PC-9 (cell line): ENCODE results near the gene MIB2. TPM values are rescaled to one million over a fixed set of nuclear protein-coding genes. Genes with fewer than 3 reads are reported as not detected.

Source experiments
- BruUV-seq: library from RNA; stranded (reverse); fragments of 400-500 nt; replicated peaks from 2 replicates; lab custom pipeline; 2021; lab: Mats Ljungman, UMichigan
- CTCF ChIA-PET: fragments of 300-600 bp; sonication (Branson Sonifier 250); formaldehyde crosslinking; loops from one replicate; lab custom pipeline; 2022; ENCODE audit warnings: antibody characterized with exemption; lab: Charles Lee
- POLR2A ChIA-PET: fragments of 300-600 bp; sonication (Branson Sonifier 250); formaldehyde crosslinking; loops from one replicate; lab custom pipeline; 2022; ENCODE audit warnings: antibody characterized with exemption; ENCODE audit not compliant: unreplicated experiment; lab: Charles Lee
- DNase-seq, 2 experiments: peaks; one replicate each; pipeline versions ENCODE4 v3.0.0 to v3.0.0-alpha.2; 2015 to 2022; ENCODE audit warnings: mixed read lengths in 1 of 2
- H2AFZ ChIP-seq: fragments of 200-600 bp; sonication (generic); 2 replicates; pipeline ENCODE4 v1.8.1; 2017; ENCODE audit warnings: antibody characterized with exemption
- H3F3A ChIP-seq: fragments of 200-600 bp; sonication (generic); 2 replicates; pipeline ENCODE4 v1.8.1; 2017; ENCODE audit warnings: antibody characterized with exemption, mild to moderate bottlenecking, low read depth; ENCODE audit not compliant: insufficient read depth
- H3K27ac ChIP-seq: fragments of 200-600 bp; sonication (generic); 2 replicates; pipeline ENCODE4 v1.6.1; 2016; ENCODE audit warnings: mixed run types
- H3K27me3 ChIP-seq: fragments of 200-600 bp; sonication (generic); 2 replicates; pipeline ENCODE4 v1.6.1; 2016; ENCODE audit warnings: low read depth, mixed run types; ENCODE audit not compliant: insufficient read depth
- H3K36me3 ChIP-seq: fragments of 200-600 bp; sonication (generic); 2 replicates; pipeline ENCODE4 v1.6.1; 2016; ENCODE audit warnings: low read depth, mixed run types
- H3K4me1 ChIP-seq: fragments of 200-600 bp; sonication (generic); replicated peaks from 2 replicates; pipeline ENCODE4 v1.6.1; 2016; ENCODE audit warnings: mixed run types; ENCODE audit not compliant: insufficient read depth
- H3K4me2 ChIP-seq: fragments of 200-600 bp; sonication (generic); 2 replicates; pipeline ENCODE4 v1.6.1; 2017; ENCODE audit warnings: mixed run types
- H3K4me3 ChIP-seq: fragments of 200-600 bp; sonication (generic); 2 replicates; pipeline ENCODE4 v1.6.1; 2016; ENCODE audit warnings: mixed run types
- H3K79me2 ChIP-seq: fragments of 200-600 bp; sonication (generic); 2 replicates; pipeline ENCODE4 v1.6.1; 2017; ENCODE audit warnings: low read depth, mixed run types
- H3K9me2 ChIP-seq: fragments of 200-600 bp; sonication (generic); 2 replicates; pipeline ENCODE4 v1.8.1; 2017; ENCODE audit warnings: mild to moderate bottlenecking; ENCODE audit not compliant: insufficient read depth
- H3K9me3 ChIP-seq: fragments of 200-600 bp; sonication (generic); 2 replicates; pipeline ENCODE4 v1.8.1; 2016; ENCODE audit warnings: low read depth; ENCODE audit not compliant: insufficient read depth
- H4K20me1 ChIP-seq: fragments of 200-600 bp; sonication (generic); 2 replicates; pipeline ENCODE4 v1.8.1; 2017; ENCODE audit not compliant: insufficient read depth
- CTCF ChIP-seq: fragments of 200-600 bp; sonication (generic); conservative IDR thresholded peaks from 2 replicates; pipeline ENCODE4 v1.6.1; 2017; ENCODE audit warnings: mixed run types, antibody characterized with exemption, mild to moderate bottlenecking, moderate library complexity
- EZH2 ChIP-seq: fragments of 200-600 bp; sonication (generic); IDR thresholded peaks from 2 replicates; pipeline ENCODE4 v1.8.0; 2017; ENCODE audit warnings: antibody characterized with exemption, low read depth
- intact Hi-C: fragments of 100-400 bp; cut with micrococcal nuclease; formaldehyde crosslinking; loops from one replicate; pipeline ENCODE4 v1.10.0; 2022; ENCODE audit not compliant: unreplicated experiment
- total RNA-seq: library from RNA; stranded (reverse); gene quantifications from 2 replicates; pipeline ENCODE4 v1.2.3, GENCODE V29; 2021

Gene MIB2
- total RNA-seq, 1 experiment from 2014 or later = 75.0 TPM

- BruUV-seq = no TSS peak
- POLR2A ChIA-PET = no interaction called here
- Histone ChIP-seq H4K20me1 (no peaks in the 10 kb centered on the region), H3K4me1 (no peaks in the 10 kb centered on the region), H3K4me2 (no peak overlapping the region), H2AFZ (no peak overlapping the region), H3K27me3 (peaks cover 18% of the 10 kb centered on the region; the same call in 1 of the 2 replicates), H3K9me2 (no peaks in the 10 kb centered on the region), H3K27ac (no peak overlapping the region), H3K36me3 (no peaks in the 10 kb centered on the region), H3K4me3 (no peak overlapping the region), H3K79me2 (no peaks in the 10 kb centered on the region), H3K9me3 (no peaks in the 10 kb centered on the region), H3F3A (peaks cover 7% of the 10 kb centered on the region; the same call in 1 of the 2 replicates)
- CTCF ChIA-PET = no interaction called here
- intact Hi-C loops = no loop called here
- no peak for DNase-seq
- TF ChIP-seq EZH2 = no peak
- TF ChIP-seq CTCF = no peak; the same call in 1 of the 2 replicates
Measured at GRCh38 chr1:1597275-1597930, 17.9 kb upstream of the MIB2 start.

- Histone ChIP-seq H3K4me2 (no peak overlapping the region), H3K4me3 (no peak overlapping the region), H3F3A (peaks cover 11% of the 10 kb centered on the region; the same call in 1 of the 2 replicates), H3K9me2 (no peaks in the 10 kb centered on the region), H3K9me3 (no peaks in the 10 kb centered on the region), H3K27ac (no peak overlapping the region), H4K20me1 (no peaks in the 10 kb centered on the region), H3K36me3 (no peaks in the 10 kb centered on the region), H3K27me3 (peaks cover 18% of the 10 kb centered on the region; the same call in 1 of the 2 replicates), H2AFZ (no peak overlapping the region), H3K4me1 (no peaks in the 10 kb centered on the region), H3K79me2 (no peaks in the 10 kb centered on the region)
- no peak for DNase-seq
- no TSS peak for BruUV-seq
- POLR2A ChIA-PET = no interaction called here
- CTCF ChIA-PET = no interaction called here
- intact Hi-C loops = no loop called here
- TF ChIP-seq EZH2 (no peak), CTCF (no peak; the same call in 1 of the 2 replicates)
Measured at GRCh38 chr1:1598051-1598719, 17.1 kb upstream of the MIB2 start.

DNA sequence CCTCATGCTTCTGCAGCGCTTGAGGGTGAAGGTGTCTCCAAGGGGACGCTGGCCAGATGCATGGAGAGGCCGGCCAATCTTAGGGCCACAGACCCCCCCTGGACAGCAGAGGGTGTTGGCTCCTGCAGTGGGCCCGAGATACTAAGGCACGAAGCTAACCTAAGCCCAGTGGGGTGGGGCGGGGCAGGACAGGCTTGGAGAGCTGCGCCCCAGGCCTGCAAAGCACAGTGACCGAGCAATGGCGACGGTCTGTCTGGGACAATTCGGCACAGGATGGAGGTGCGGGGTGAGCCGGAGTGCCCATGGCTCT, 16.6 kb upstream of the MIB2 start:
- H2AFZ ChIP-seq = no peak overlapping the region

More for the DNA sequence above, 16.6 kb upstream of the MIB2 start:
- intact Hi-C loops = no loop called here
- H3K4me3 ChIP-seq = no peak overlapping the region
- no peaks in the 10 kb centered on the region for H3K9me2 ChIP-seq
- H3K79me2 ChIP-seq = no peaks in the 10 kb centered on the region
- H3K4me2 ChIP-seq = no peak overlapping the region
- H3K27me3 ChIP-seq = peaks cover 18% of the 10 kb centered on the region; the same call in 1 of the 2 replicates
- no peaks in the 10 kb centered on the region for H3K4me1 ChIP-seq
- TF ChIP-seq EZH2 = no peak
- no peak for TF ChIP-seq CTCF
- no peaks in the 10 kb centered on the region for H3K36me3 ChIP-seq
- POLR2A ChIA-PET = no interaction called here
- H3K27ac ChIP-seq = no peak overlapping the region
- DNase-seq = no peak
- no peaks in the 10 kb centered on the region for H3K9me3 ChIP-seq
- peaks cover 11% of the 10 kb centered on the region; the same call in 1 of the 2 replicates for H3F3A ChIP-seq
- H4K20me1 ChIP-seq = no peaks in the 10 kb centered on the region
- CTCF ChIA-PET = no interaction called here
- BruUV-seq = no TSS peak
